ENCODE results near the gene CDS2. TPM values are rescaled to one million over a fixed set of nuclear protein-coding genes. Genes with fewer than 3 reads are reported as not detected.

Gene CDS2
- total and polyA plus RNA-seq, 5 donors from 2014 or later, result 47.6 to 77.9 (median 55.3) TPM

DNA sequence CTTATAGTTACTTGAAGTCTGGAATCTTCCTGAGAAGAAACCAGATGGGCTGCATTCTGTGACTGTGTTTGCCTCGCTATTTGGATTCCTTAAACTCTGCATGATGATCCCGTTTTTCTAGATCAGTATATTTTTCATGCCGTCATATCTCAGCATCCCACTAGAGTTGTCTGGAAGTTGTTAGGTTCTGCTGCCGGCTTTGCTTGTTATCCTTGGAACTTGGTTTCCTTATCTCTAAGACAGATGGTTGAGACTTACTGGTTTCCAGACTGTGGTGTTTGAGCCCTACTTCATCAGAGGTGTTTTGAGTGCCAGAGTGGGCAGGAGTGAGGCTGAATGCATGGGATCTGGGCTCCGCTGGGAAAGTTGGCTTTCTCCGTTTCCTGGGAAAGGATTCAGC, 50.3 kb downstream of the CDS2 start:
- Histone ChIP-seq H3K27ac (ENCODE audit: insufficient read depth, low read length, poor library complexity, severe bottlenecking) (no peak overlapping the region), H3K27me3 (ENCODE audit: control insufficient read depth, insufficient read depth, low read length) (no peaks in the 10 kb centered on the region), H3K4me1 (ENCODE audit: control insufficient read depth, insufficient read depth, low read length, poor library complexity, severe bottlenecking) (no peaks in the 10 kb centered on the region), H3K4me3 (ENCODE audit: low read depth, low read length) (no peak overlapping the region), H3K36me3 (ENCODE audit: control insufficient read depth, insufficient read depth, low read length) (peaks cover 81% of the 10 kb centered on the region), H3K9me3 (ENCODE audit: control insufficient read depth in 2 of 2, low read length in 2 of 2) (no peaks in the 10 kb centered on the region)
- Mint-ChIP-seq H3K36me3 (peaks cover 38% of the 10 kb centered on the region), H3K27me3 (no peaks in the 10 kb centered on the region), H3K4me1 (peaks cover 0 to 14% (median 9%) of the 10 kb centered on the region in 4 donors), H3K9me3 (no peaks in the 10 kb centered on the region), H3K27ac (peak overlapping the region in 1 of 3 donors; percentile 6), H3K4me3 (no peak overlapping the region)
- ATAC-seq (ENCODE audit: low read depth in 2 of 2) (no peak), DNase-seq (no peak)

DNA sequence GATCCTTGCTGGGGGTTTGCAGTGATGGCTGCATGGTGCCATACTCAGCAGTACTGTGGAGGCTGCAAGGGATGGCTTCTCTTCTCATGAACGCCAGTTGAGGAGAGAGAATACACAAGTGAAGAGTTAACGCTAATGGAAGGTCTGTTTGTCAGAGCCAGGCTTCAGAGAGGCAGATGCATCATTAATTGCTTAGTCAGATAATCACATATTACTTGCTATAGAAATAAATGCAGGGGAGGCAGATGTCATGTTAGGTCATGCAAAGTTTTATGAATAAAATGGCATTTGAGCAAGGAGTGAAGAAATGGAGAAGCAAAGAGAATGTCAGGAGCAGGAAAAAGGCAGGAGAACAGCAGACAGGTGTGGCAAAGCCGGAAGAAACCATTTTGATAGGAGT, 51.2 kb downstream of the CDS2 start:
- ATAC-seq (ENCODE audit: low read depth in 2 of 2) (no peak), DNase-seq (no peak)
- Histone ChIP-seq H3K27me3 (ENCODE audit: control insufficient read depth, insufficient read depth, low read length) (no peaks in the 10 kb centered on the region), H3K4me3 (ENCODE audit: low read depth, low read length) (no peak overlapping the region), H3K9me3 (ENCODE audit: control insufficient read depth in 2 of 2, low read length in 2 of 2) (no peaks in the 10 kb centered on the region), H3K36me3 (ENCODE audit: control insufficient read depth, insufficient read depth, low read length) (peaks cover 91% of the 10 kb centered on the region), H3K27ac (ENCODE audit: insufficient read depth, low read length, poor library complexity, severe bottlenecking) (no peak overlapping the region), H3K4me1 (ENCODE audit: control insufficient read depth, insufficient read depth, low read length, poor library complexity, severe bottlenecking) (no peaks in the 10 kb centered on the region)
- H3K36me3 Mint-ChIP-seq, result peaks cover 43% of the 10 kb centered on the region
- no peak overlapping the region for H3K4me3 Mint-ChIP-seq
- no peaks in the 10 kb centered on the region for H3K27me3 Mint-ChIP-seq
- peak overlapping the region in 2 of 3 donors; percentile 43 to 88 for H3K27ac Mint-ChIP-seq
- H3K9me3 Mint-ChIP-seq, result no peaks in the 10 kb centered on the region
- H3K4me1 Mint-ChIP-seq, result peaks cover 0 to 9% (median 4%) of the 10 kb centered on the region in 4 donors

DNA sequence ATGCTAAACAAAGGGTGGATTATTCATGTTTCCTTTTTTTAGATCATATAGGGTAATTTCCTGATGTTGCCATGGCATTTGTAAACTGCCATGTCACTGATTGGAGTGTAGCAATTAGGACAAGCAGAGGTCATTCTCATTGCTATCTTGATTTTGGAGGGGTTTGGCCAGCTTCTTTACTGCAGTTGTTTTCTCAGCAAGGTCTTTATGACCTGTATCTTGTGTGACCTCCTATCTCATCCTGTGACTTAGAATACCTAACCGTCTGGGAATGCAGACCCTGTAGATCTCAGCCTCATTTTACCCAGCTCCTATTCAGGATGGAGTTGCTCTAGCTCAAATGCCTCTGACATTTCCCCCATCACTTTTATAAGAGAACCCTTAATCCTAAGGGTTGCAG, 53.6 kb downstream of the CDS2 start:
- Mint-ChIP-seq H3K27ac (peak overlapping the region in 2 of 3 donors; percentile 1 to 58), H3K36me3 (peaks cover 55% of the 10 kb centered on the region), H3K27me3 (no peaks in the 10 kb centered on the region), H3K9me3 (no peaks in the 10 kb centered on the region), H3K4me3 (no peak overlapping the region), H3K4me1 (peaks cover 0 to 9% (median 2%) of the 10 kb centered on the region in 4 donors)
- no peak for ATAC-seq (ENCODE audit: low read depth in 2 of 2)
- Histone ChIP-seq H3K27ac (ENCODE audit: insufficient read depth, low read length, poor library complexity, severe bottlenecking) (no peak overlapping the region), H3K4me1 (ENCODE audit: control insufficient read depth, insufficient read depth, low read length, poor library complexity, severe bottlenecking) (no peaks in the 10 kb centered on the region), H3K27me3 (ENCODE audit: control insufficient read depth, insufficient read depth, low read length) (no peaks in the 10 kb centered on the region), H3K36me3 (ENCODE audit: control insufficient read depth, insufficient read depth, low read length) (peaks cover 91% of the 10 kb centered on the region), H3K9me3 (ENCODE audit: control insufficient read depth in 2 of 2, low read length in 2 of 2) (no peaks in the 10 kb centered on the region), H3K4me3 (ENCODE audit: low read depth, low read length) (no peak overlapping the region)
- no peak for DNase-seq

DNA sequence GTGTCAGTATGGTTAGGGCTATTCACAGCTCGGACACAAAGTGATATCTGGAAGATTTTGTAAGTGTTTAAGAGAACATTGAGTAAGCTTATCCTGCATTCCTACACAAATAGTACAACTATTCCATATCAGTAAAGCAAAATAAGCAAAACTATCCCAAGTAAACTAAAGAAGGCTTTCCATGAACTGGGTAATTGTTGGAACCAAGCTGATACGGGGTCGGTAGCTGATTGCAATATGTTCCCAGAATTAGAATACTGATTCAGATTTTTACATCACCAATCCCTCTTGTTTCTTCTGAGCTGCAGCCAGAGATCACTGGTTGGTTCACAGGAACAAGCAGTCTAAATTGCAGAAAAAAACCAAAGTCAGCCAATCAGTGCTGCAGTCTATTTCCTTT, 54.1 kb downstream of the CDS2 start:
- Histone ChIP-seq H3K4me3 (ENCODE audit: low read depth, low read length) (no peak overlapping the region), H3K9me3 (ENCODE audit: control insufficient read depth in 2 of 2, low read length in 2 of 2) (no peaks in the 10 kb centered on the region), H3K27me3 (ENCODE audit: control insufficient read depth, insufficient read depth, low read length) (no peaks in the 10 kb centered on the region), H3K36me3 (ENCODE audit: control insufficient read depth, insufficient read depth, low read length) (peaks cover 92% of the 10 kb centered on the region), H3K27ac (ENCODE audit: insufficient read depth, low read length, poor library complexity, severe bottlenecking) (no peak overlapping the region), H3K4me1 (ENCODE audit: control insufficient read depth, insufficient read depth, low read length, poor library complexity, severe bottlenecking) (no peaks in the 10 kb centered on the region)
- H3K4me3 Mint-ChIP-seq, result no peak overlapping the region
- H3K36me3 Mint-ChIP-seq, result peaks cover 55% of the 10 kb centered on the region
- no peaks in the 10 kb centered on the region for H3K9me3 Mint-ChIP-seq
- ATAC-seq (ENCODE audit: low read depth in 2 of 2) (no peak), DNase-seq (no peak)
- no peaks in the 10 kb centered on the region for H3K27me3 Mint-ChIP-seq
- H3K27ac Mint-ChIP-seq, result peak overlapping the region in 2 of 3 donors; percentile 1 to 58
- H3K4me1 Mint-ChIP-seq, result peaks cover 0 to 9% (median 2%) of the 10 kb centered on the region in 4 donors

DNA sequence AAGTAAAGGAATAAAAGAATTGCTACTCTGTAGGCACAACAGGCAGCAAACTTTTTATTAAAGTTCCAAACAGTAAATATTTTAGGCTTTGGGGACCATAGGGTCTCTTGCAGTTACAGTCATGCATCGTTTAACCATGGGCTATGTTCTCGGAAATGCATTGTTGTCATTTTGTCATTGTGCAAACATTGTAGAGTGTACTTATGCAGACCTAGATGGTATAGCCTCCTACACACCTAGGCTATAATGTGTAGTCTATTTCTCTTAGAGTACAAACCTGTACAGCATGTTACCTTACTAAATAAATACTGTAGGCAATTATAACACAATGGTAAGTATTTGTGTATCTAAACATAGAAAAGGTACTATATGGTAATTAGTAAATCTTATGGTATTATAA, 54.7 kb downstream of the CDS2 start:
- Mint-ChIP-seq H3K36me3 (peaks cover 52% of the 10 kb centered on the region), H3K27me3 (no peaks in the 10 kb centered on the region), H3K4me3 (no peak overlapping the region), H3K27ac (peak overlapping the region in 2 of 3 donors; percentile 17 to 26), H3K9me3 (no peaks in the 10 kb centered on the region), H3K4me1 (peaks cover 0 to 9% (median 2%) of the 10 kb centered on the region in 4 donors)
- Histone ChIP-seq H3K27me3 (ENCODE audit: control insufficient read depth, insufficient read depth, low read length) (no peaks in the 10 kb centered on the region), H3K9me3 (ENCODE audit: control insufficient read depth in 2 of 2, low read length in 2 of 2) (no peaks in the 10 kb centered on the region), H3K27ac (ENCODE audit: insufficient read depth, low read length, poor library complexity, severe bottlenecking) (no peak overlapping the region), H3K4me3 (ENCODE audit: low read depth, low read length) (no peak overlapping the region), H3K36me3 (ENCODE audit: control insufficient read depth, insufficient read depth, low read length) (peaks cover 93% of the 10 kb centered on the region), H3K4me1 (ENCODE audit: control insufficient read depth, insufficient read depth, low read length, poor library complexity, severe bottlenecking) (no peaks in the 10 kb centered on the region)
- DNase-seq (no peak), ATAC-seq (ENCODE audit: low read depth in 2 of 2) (no peak)

DNA sequence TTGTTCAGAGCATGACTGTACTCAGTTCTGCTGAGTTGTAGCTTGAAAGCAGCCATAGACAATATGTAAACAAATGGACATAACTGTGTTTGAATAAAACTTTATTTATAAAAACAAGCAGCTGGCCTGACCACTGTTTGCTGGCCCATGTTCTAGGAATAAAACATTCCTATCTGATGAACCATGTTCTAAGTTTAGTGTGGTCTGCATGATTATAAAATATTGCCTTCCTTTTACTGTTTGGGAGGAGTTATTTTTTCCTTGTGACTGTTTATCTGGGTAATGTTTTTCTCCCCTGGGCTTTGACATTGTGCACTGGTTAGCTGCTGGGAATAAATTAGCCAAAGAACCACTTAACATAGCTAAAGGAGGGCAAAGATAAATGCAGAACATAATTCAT, 55.1 kb downstream of the CDS2 start:
- Histone ChIP-seq H3K27me3 (ENCODE audit: control insufficient read depth, insufficient read depth, low read length) (no peaks in the 10 kb centered on the region), H3K27ac (ENCODE audit: insufficient read depth, low read length, poor library complexity, severe bottlenecking) (no peak overlapping the region), H3K4me1 (ENCODE audit: control insufficient read depth, insufficient read depth, low read length, poor library complexity, severe bottlenecking) (no peaks in the 10 kb centered on the region), H3K4me3 (ENCODE audit: low read depth, low read length) (no peak overlapping the region), H3K9me3 (ENCODE audit: control insufficient read depth in 2 of 2, low read length in 2 of 2) (no peaks in the 10 kb centered on the region), H3K36me3 (ENCODE audit: control insufficient read depth, insufficient read depth, low read length) (peaks cover 93% of the 10 kb centered on the region)
- no peak for ATAC-seq (ENCODE audit: low read depth in 2 of 2)
- H3K36me3 Mint-ChIP-seq, result peaks cover 48% of the 10 kb centered on the region
- H3K9me3 Mint-ChIP-seq, result no peaks in the 10 kb centered on the region
- no peak overlapping the region for H3K4me3 Mint-ChIP-seq
- DNase-seq, result no peak
- H3K27ac Mint-ChIP-seq, result peak overlapping the region in 1 of 3 donors; percentile 17
- H3K27me3 Mint-ChIP-seq, result no peaks in the 10 kb centered on the region
- peaks cover 0 to 5% (median 0%) of the 10 kb centered on the region in 4 donors for H3K4me1 Mint-ChIP-seq

DNA sequence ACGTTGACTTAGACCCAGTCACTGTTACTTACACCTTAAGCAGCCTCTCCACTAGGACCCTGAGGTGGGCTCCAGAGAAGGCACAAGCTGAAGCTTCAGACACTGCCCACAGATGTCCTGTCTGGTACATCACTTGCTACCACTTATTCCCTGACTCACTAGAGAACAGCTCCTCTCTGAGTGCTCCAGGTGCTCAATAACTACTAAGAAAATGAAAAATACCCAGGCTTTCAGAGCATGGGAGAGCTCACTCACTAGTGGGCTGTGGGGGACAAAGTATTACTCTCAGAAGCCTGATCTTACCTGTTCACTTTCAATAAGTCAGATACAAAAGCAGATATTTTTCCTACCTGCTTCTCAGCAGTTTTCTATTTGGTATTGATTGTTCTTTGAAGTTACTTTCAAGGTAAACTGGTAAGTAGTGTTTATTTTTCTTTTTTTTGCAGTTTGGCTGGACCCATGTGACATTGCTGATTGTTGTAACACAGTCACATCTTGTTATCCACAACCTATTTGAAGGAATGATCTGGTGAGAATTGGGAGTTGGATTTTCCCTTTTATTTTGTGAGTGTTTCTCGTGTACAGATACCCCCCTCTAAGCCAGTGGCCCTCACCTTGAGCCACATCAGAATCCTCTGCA, 55.9 kb downstream of the CDS2 start:
- peaks cover 44% of the 10 kb centered on the region for H3K36me3 Mint-ChIP-seq
- peaks cover 0 to 4% (median 0%) of the 10 kb centered on the region in 4 donors for H3K4me1 Mint-ChIP-seq
- Histone ChIP-seq H3K4me1 (ENCODE audit: control insufficient read depth, insufficient read depth, low read length, poor library complexity, severe bottlenecking) (no peaks in the 10 kb centered on the region), H3K27me3 (ENCODE audit: control insufficient read depth, insufficient read depth, low read length) (no peaks in the 10 kb centered on the region), H3K36me3 (ENCODE audit: control insufficient read depth, insufficient read depth, low read length) (peaks cover 91% of the 10 kb centered on the region), H3K9me3 (ENCODE audit: control insufficient read depth in 2 of 2, low read length in 2 of 2) (no peaks in the 10 kb centered on the region), H3K27ac (ENCODE audit: insufficient read depth, low read length, poor library complexity, severe bottlenecking) (no peak overlapping the region), H3K4me3 (ENCODE audit: low read depth, low read length) (no peak overlapping the region)
- no peaks in the 10 kb centered on the region for H3K9me3 Mint-ChIP-seq
- no peaks in the 10 kb centered on the region for H3K27me3 Mint-ChIP-seq
- no peak for DNase-seq
- peak overlapping the region; percentile 13 to 45 (median 17) for H3K27ac Mint-ChIP-seq
- no peak overlapping the region for H3K4me3 Mint-ChIP-seq
- ATAC-seq (ENCODE audit: low read depth in 2 of 2), result no peak
